ENCODE measurements around the gene SYNJ1.
"Not testable (repeated sequence)": the region's sequence is repeated elsewhere in the genome, so short reads cannot be mapped to it uniquely, and the experiment has no call there.

- not testable (repeated sequence) for TF ChIP-seq POLR2A, CTCF (IDR thresholded peaks at IDR 0.05)
These were observed 18.9 kb upstream of the SYNJ1 start for GRCh38 chr21:32746711-32747110.
